PC-3 (cell line): ENCODE results near the gene ELP5.

Experiments used
- EZH2 ChIP-seq: fragments of 300-600 bp; sonication (generic); IDR thresholded peaks from one replicate; pipeline ENCODE4 v1.6.1; 2017; ENCODE audit warnings: antibody characterized with exemption, mild to moderate bottlenecking, low read length; ENCODE audit not compliant: unreplicated experiment
- TF ChIP-seq, protein P1 (sequence below): fragments of 300-600 bp; sonication (generic); conservative IDR thresholded peaks from 2 replicates; pipeline ENCODE4 v1.5.1; 2017; ENCODE audit warnings: antibody characterized with exemption, low read depth, mild to moderate bottlenecking, low read length

DNA sequence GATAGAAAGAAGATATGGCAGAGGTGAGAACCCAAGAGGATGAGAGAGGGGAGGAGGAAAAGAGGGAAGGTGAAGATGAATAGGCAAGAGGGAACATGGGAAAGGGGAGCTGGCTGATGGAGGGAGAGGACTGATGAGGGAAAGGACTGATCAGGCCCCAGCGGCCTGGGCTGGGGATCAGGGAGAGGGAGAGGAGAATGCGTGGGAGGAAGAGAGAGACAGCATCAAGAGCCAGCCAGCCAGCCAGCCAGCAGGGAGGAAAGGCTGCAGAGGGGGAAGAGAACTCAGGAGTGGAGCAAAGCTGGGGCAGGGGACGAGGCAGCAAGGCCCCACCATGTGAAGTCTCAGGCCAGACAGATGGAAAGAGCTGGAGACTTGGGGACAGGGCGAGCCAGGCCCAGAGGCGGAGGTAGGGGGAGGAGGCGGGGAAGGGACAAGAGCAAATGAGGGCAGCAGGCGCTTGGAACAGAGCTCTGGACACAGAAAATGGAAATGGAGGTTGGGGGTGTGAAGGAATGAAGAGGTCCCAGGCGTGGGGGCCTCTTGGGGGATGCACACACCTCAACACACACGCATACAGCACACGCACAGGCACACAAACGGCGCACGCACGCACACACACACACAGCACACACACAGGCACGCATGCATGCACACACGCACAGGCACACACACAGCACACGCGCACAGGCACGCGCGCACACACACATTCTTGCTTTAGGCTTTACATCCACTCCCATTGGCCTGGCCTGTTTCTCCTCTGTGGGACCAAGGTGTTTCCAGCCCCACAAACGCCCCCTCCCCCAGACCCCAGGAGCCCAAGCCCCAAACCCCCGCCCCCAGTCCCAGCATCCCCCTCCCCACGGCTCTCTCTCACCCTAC is 44.7 kb upstream of the ELP5 start:
- no peak for TF ChIP-seq EZH2
- TF ChIP-seq, protein P1, sequence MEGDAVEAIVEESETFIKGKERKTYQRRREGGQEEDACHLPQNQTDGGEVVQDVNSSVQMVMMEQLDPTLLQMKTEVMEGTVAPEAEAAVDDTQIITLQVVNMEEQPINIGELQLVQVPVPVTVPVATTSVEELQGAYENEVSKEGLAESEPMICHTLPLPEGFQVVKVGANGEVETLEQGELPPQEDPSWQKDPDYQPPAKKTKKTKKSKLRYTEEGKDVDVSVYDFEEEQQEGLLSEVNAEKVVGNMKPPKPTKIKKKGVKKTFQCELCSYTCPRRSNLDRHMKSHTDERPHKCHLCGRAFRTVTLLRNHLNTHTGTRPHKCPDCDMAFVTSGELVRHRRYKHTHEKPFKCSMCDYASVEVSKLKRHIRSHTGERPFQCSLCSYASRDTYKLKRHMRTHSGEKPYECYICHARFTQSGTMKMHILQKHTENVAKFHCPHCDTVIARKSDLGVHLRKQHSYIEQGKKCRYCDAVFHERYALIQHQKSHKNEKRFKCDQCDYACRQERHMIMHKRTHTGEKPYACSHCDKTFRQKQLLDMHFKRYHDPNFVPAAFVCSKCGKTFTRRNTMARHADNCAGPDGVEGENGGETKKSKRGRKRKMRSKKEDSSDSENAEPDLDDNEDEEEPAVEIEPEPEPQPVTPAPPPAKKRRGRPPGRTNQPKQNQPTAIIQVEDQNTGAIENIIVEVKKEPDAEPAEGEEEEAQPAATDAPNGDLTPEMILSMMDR, result no peak
